ENCODE measurements around the gene INAFM1.

The INAFM1 gene

DNA sequence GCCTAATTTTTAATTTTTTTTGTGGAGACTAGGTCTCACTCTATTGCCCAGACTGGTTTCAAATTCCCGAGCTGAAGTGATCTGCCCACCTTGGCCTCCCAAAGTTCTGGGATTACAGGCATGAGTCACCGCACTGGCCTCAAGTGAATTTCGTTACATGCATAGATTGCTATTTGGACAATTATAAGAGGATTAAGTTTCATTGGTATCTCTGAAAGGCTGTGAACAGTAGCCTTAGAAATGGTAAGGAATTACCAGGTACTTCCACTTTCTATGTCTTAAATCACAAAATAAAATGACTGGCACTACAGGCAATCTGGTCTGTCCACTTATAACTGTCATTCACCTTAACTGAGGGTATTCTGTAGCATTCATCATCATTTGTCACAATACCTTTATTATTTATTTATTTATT, 21.2 kb upstream of the INAFM1 start:
- in situ Hi-C loops (cut with MboI; ENCODE audit: low sequenced_read_pairs, unreplicated experiment), result no loop called here
- DNase-seq (ENCODE audit: low spot score), result no peak
- TF ChIP-seq, protein P1, sequence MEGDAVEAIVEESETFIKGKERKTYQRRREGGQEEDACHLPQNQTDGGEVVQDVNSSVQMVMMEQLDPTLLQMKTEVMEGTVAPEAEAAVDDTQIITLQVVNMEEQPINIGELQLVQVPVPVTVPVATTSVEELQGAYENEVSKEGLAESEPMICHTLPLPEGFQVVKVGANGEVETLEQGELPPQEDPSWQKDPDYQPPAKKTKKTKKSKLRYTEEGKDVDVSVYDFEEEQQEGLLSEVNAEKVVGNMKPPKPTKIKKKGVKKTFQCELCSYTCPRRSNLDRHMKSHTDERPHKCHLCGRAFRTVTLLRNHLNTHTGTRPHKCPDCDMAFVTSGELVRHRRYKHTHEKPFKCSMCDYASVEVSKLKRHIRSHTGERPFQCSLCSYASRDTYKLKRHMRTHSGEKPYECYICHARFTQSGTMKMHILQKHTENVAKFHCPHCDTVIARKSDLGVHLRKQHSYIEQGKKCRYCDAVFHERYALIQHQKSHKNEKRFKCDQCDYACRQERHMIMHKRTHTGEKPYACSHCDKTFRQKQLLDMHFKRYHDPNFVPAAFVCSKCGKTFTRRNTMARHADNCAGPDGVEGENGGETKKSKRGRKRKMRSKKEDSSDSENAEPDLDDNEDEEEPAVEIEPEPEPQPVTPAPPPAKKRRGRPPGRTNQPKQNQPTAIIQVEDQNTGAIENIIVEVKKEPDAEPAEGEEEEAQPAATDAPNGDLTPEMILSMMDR (IDR thresholded peaks at IDR 0.05; ENCODE audit: borderline replicate concordance, control extremely low read depth, extremely low read depth, insufficient read depth, missing control alignments), result no peak

DNA sequence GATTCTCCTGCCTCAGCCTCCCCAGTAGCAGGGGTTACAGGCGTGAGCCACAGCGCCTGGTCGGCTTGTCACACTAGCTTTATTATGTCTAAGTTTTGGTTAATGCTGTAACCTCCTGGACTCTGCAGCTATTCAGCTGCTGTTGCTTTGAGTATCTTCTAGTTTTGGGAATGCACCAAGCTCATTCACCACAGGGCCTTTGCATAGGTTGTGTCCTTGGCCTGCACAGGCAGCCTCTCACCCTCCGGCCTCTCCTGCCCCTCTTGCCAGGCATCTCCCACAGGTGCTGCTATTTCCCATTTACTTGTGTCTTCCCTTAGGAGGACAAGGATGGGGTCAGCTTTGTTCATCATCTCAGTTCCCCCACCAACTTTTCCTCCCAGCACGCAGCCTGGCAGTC, 20.7 kb upstream of the INAFM1 start:
- in situ Hi-C loops (cut with MboI; ENCODE audit: low sequenced_read_pairs, unreplicated experiment), result no loop called here
- no peak for DNase-seq (ENCODE audit: low spot score)
- TF ChIP-seq, protein P1 (IDR thresholded peaks at IDR 0.05; ENCODE audit: borderline replicate concordance, control extremely low read depth, extremely low read depth, insufficient read depth, missing control alignments), result no peak

GRCh38 chr19:47255879-47256692, 18.6 kb upstream of the INAFM1 start, which contains the start of gene CCDC9:
CCDC9 (plus strand) TSS chr19:47256525; CDS start chr19:47258401, 1,876 bp downstream.
- TF ChIP-seq, protein P1 (IDR thresholded peaks at IDR 0.05; ENCODE audit: borderline replicate concordance, control extremely low read depth, extremely low read depth, insufficient read depth, missing control alignments), result no peak
- DNase-seq (ENCODE audit: low spot score), result peak; percentile 95
- in situ Hi-C loops (cut with MboI; ENCODE audit: low sequenced_read_pairs, unreplicated experiment), result no loop called here

- TF ChIP-seq, protein P1 (IDR thresholded peaks at IDR 0.05; ENCODE audit: borderline replicate concordance, control extremely low read depth, extremely low read depth, insufficient read depth, missing control alignments), result no peak
- DNase-seq (ENCODE audit: low spot score), result peak; percentile 99
- in situ Hi-C loops (cut with MboI; ENCODE audit: low sequenced_read_pairs, unreplicated experiment), result no loop called here
These were observed 17.8 kb upstream of the INAFM1 start for GRCh38 chr19:47256693-47257410.

DNA sequence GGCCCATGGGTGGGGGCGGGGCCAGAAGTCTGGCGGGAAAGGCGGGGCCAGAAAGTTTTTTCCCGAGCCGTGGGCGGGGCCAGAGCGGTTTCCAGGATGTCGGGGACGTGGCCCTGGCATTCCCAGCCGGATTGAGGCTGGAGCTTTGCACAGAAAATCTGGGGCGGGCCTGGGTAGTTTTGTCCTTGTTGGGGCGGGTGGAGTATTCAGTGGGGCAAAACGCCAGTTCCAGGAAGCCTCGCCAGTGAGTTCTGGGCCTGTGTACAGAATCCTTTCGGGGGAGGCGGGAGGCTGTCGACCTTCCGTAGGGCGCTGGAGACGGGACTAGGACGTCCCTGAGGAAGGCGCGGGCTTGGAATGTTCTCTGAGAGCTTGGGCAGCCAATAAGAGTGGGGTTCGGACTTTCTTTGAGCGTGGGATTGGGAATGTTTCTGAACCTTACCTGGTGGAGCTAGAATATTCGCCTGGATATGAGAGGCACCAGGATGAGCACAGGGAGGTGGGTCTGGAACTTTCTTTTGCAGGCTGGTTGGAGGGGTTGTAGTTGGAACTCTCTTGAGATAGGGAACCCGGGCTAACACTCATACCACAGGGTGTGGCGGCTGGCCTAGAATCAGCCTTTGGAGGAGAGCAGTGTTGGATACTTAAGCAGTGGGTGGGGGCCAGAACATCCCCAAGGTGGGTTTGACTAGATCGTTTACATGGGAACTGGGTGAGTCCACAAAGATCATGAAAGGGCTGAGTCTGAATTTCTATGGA, 17.1 kb upstream of the INAFM1 start:
- in situ Hi-C loops (cut with MboI; ENCODE audit: low sequenced_read_pairs, unreplicated experiment), result no loop called here
- TF ChIP-seq, protein P1 (IDR thresholded peaks at IDR 0.05; ENCODE audit: borderline replicate concordance, control extremely low read depth, extremely low read depth, insufficient read depth, missing control alignments), result no peak
- peak; percentile 49 for DNase-seq (ENCODE audit: low spot score)

DNA sequence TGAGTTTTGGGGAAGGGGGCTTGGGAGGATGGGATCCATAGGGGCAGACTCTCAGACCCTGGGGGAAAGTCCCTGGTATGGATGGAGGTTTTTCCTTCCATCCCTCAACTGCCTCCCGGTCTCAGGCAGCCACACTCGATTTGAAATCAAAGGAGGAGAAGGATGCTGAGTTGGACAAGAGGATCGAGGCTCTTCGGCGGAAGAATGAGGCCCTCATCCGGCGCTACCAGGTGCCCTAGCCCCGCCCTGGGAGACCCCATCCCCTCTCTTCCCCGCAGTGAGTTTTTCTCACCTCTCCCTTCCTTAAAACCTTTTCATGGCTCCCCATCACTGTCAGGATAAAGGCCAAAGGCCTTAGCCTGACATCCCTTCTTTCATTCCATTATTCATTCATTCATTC, 16.3 kb upstream of the INAFM1 start:
- DNase-seq (ENCODE audit: low spot score), result no peak
- TF ChIP-seq, protein P1 (IDR thresholded peaks at IDR 0.05; ENCODE audit: borderline replicate concordance, control extremely low read depth, extremely low read depth, insufficient read depth, missing control alignments), result no peak
- in situ Hi-C loops (cut with MboI; ENCODE audit: low sequenced_read_pairs, unreplicated experiment), result no loop called here

All from GM13976 (cell line).